Stimulated activated CD8-positive, alpha-beta memory T cell treated with anti-CD3 and anti-CD28 coated beads, Interleukin-12 subunit alpha, Interleukin-12 subunit beta, amount 100 ng/mL, for 4 hours (primary cell): Measurements from ENCODE around the gene SEMA6D.
"Not testable (repeated sequence)": the region's sequence is repeated elsewhere in the genome, so short reads cannot be mapped to it uniquely, and the experiment has no call there.

ENCODE experiments used
- DNase-seq: peaks from one replicate; pipeline ENCODE4 v3.0.0-alpha.2; 2020; ENCODE audit warnings: low read depth

The SEMA6D gene

DNA sequence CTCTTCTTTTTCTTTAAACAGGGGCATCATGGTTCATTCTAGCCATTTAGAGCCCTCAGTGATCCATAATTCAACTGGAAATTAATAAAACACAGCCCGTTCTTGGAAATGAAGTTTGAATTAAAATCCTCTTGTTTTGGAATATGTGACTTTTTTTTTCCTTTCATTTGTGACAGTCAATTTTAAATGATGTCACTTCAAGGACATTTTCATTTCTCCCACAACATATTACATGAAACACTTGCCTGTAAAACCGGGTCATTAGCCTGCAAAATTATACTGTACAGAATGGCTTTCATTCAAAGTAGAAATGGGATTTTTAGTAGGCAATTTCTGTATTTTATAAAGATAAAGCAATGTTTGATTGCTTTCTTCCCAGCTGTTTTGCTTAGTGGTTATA lies 789 bp upstream of the SEMA6D start:
- no peak for DNase-seq

DNA sequence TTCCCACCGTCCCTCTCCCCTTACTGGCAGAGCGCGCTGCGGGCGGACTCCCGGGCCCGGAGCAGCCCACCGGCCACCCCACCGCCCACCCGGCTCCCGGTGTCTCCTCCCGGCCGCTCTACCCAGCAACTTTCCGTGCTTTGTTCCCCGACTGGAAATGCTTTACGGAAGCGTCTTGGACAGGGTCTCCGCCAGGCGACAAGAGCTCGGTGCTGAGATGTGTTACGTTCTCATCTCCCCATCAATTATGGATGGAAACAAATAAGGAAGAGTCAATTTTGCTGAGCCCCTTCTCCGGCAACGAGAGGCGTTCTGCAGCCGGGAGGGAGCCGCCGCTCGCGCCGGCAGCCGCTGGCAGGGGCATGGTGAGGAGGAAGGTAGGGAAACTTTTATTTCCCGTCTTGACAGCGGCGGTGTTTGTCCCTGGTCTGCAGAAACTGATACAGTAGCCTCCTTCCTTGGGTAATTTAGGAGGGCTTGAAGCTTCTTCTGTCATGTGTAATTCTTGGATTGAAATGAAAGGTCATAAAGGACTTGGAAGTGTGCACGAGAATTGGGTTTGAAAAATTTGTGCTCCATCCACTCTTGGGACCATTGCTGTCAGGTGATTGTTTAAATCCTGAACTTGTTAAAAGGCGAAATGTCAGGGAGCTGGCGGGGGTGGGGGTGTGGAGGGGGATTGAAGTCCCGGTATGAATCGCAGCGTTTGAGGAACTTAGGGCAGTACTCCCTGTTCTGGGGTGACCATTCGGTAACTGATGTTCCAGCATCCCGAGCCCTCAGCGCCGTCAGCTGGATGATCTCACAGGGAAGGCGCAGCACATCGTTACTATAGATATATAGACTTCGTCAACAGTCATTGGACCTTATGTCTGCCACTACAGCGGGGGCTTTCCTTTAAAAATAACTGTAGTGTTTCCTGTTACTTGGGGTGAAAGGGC lies 1.5 kb downstream of the SEMA6D start:
- no peak for DNase-seq

DNA sequence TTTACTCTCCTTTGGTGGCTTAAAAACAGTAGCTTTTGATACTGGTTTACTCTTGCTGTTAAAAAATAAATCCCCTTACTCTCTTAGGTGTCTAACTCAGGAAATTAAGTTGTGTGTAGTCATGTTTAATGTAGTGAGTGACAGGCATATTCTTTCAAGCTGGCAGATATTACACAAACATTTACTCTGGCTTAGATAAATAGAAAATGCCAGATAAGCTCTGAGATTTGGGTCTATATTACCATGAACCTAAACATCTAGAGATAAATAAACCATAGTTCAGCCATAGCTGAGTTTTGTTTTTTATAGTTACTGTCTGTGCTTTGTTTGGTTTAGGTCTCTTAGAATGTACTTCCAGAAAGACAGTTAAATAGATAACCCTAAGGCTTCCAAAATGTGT lies 2.4 kb downstream of the SEMA6D start:
- DNase-seq = no peak

DNA sequence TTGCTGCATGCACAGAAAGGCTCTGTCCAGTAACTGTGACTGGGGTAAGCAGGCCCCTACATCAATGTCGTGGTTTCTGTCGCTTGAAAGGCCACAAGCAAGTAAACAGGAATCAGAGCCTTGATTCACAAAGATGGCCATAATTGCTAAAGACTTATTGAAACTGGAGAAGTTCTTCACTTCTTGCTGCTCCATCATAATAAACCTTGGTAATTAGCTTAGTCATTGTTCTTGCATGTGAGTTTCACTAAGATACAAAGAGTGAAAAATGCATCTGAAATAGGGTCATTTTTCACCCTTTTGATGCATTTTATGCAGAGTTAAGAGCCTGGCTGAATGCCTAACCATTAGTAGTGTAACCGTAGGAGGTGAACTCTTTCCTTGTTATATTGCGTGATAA lies 3.2 kb downstream of the SEMA6D start:
- no peak for DNase-seq

DNA sequence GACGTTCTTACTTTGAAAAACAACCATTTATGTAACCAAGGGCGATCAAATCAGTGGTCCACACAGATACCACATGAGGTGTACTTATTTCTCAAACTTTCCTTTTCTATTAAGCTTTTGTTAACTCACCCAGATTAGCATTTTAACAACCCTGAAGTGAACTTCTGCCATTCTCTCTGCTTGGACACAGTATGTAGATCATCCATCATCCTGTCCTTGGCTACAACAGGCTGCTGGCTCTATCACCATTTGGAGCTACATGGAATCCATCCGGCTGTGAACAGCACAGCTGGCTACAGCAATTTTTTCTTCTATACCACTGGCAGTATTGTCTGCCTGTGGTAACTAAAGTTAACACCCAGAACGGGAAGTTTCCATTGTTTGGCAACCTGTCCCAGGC lies 4.4 kb downstream of the SEMA6D start:
- DNase-seq = no peak

DNA sequence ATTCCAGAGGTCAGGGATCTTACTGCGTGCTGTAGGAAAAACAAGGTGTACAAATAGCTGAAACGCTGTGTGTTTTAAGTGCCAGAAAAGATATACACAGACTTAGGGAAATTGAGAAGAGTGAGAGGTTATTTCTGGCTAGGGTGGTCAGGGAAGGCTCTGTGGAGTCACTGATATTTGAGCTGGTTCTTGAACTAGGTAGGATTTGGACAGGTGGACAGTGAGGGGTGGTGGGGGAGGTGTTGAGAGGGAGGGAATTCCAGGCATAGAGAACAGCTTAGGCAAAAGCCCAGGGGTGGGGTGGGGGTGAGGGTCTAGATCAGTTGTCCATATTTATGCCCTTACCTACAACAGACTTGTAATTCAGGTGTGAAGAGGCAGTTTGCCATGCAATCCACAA lies 7.0 kb downstream of the SEMA6D start:
- DNase-seq = no peak

DNA sequence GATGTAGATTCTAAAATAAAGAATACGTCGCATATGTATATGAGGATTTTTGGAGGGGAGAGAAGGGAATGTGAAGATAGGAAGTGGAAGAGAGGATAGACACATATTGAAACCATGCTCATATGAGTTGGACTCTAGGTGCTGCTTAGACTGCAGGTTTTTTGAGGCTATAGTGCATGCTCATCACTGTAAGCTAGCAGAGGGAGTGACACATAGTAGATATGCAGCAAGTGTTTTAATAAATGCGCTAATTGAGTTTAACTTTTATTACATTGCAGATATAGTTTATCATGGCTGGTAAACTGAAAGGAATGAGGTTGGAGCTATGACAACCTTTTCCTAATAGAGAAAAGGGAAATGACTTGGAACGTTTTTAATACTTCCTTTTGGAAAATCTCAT lies 7.7 kb downstream of the SEMA6D start:
- no peak for DNase-seq

DNA sequence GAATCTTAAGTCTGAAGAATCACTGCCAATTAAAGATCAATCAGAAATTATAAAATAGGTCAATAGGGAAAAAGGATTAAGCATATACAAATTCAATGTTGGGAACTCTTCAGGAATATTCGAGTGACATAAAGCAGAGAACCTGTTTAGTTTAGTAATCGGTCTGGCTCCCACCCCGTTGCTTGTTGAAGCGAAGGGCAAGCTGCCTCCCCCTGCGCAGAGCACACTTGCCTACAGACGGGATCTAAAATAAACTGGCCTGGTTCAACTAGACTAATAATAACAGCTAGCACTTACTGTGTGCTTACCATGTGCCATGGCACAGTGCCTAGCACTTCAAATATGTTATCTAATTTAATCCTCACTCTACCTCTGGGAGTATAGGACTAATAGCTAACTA lies 8.6 kb downstream of the SEMA6D start:
- DNase-seq = no peak

DNA sequence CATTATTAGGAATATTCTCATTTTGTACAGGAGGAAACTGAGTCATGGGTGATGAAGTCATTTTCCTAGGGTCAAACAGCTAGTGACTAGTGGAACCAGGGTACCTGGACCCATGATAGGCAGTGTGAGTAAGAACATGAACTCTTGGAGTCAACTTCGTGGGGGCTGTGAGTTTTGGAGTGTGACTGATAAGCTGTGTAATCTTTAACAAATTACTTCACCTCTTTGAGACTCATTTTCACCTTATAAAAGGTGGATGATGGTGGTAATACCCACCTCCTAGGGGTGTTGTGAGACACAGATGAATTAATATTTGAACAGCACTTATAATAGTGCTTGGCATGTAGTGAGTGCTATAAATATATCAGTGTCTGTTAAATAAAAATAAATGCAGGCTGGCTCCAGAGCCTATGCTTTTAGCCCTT lies 9.1 kb downstream of the SEMA6D start:
- DNase-seq = no peak

DNA sequence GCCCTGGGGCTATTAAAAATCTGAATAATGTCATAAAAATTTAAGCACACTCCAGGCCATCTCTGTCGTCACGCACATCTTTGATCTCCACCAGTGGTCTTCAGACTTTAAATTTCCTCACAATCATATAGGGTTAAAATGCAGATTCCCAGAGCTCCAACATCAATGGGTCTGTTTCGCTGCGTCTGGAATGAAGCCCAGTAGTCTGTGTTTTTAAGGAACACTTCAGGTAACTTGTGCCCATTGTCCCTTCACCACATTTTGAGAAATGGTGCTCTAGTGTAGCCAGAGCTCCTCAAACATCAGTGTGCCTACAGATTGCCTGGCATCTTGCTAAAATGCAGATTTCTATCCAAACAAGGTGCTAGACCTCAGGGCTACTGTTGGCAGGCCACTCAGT lies 9.8 kb downstream of the SEMA6D start:
- DNase-seq = no peak

DNA sequence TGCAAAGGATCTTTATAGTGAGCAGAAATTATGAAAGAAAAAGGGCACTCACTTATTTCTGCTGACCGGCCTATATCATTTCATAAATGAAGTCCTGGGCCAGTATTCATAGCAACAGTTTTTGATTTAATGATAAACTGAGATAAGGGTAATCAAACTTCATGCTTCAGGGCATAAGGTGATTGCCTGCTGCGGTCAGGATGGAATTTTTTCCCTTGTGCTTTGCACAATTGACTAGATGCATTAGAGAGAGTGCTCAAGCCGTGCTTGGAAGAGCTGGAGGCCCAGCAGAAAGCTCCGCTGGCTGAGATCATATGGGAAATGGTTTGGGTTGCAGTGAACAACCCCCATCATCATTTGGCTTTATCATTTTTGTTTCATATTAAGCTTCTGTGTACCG lies 10.4 kb downstream of the SEMA6D start:
- no peak for DNase-seq

DNA sequence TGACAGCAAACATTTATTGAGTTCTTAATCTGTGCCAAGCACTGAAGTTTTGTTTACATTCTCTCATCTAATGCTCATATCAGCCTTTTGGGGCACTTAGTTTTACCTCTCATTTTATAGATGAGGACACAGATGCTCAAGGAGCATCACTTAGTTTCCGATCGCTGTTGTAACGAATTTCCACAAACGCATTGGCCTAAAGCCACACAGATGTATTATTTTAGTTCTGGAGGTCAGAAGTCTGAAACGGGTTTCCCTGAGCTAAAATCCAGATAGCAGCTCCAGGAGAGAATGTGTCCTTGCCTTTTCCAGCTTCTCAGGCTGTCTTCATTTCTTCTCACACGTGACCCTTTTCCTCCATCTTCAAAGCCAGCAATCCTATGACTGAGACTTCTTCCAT lies 11.1 kb downstream of the SEMA6D start:
- DNase-seq = no peak

DNA sequence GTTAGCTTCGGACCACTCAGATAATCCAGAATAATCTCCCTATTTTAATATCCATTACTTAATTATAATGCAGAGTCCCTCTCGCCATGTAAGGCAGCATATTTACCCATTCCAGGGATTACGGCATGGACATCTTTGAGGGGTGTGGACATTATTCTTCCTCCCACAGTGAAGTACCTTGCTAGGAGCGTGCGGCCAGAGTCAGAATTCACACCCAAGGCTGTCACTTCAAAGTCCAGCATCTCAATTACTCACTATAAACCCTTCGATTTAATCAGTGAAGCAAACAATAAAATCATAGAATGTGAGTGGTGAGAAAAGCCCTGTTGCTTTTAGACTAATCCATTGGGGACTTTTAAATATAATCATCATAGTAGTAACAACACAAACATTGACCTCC lies 11.6 kb downstream of the SEMA6D start:
- no peak for DNase-seq

DNA sequence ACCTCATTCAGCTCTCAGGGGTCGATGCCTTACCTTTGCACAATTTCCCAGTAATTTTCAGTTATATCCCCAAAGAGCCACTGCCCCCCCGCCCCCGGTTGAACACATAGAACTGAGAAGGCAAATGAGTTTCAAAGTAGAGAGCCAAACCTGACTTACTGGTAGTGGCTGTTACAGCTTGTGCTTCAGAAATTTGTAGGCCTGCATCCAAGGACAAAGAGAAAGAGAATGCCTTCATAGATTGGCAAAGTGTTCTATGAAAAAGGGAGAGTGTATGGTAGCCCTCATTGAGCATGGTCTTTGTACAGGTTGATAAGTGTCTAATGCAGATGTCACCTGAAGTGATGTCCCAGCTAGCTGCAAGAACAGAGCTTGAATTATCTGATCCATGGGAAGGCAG lies 13.9 kb downstream of the SEMA6D start:
- DNase-seq = no peak

DNA sequence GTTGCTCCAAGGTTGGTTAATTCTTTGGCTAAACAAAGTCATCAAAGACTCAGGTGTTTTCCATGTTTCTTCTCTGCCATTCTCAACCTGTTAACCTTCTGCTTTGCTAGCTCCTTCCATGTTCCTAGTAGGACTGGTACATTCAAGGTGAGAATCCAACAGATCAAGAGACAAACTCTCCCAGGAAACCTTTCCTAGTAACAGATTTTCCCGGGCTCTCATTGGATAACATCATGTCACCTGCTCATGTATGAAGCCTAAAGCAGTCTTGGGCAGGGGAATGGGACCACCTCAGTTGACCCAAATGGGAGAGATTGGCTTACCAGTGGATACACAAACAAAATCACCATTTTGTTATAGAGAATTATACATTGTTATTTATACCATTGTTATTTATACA lies 14.9 kb downstream of the SEMA6D start:
- DNase-seq = no peak

DNA sequence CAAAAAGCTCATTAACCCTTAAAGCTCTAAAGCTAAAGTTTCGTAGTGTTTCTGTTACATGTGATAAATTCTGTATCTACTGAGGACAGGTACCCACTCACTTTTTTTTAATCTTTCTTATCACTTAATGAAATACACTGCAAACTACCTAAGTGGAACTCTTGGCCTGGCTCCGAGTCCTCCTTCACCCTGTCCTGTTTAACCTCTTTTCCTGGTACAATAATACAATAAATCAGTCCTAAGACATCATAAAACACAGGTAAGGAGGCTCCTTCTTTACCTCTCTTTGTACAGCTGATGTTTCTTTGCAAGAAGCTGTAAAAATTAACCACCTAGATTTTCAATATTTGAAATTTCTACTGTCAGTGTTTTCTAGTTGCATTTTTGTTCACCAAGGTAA lies 15.8 kb downstream of the SEMA6D start:
- DNase-seq = no peak

DNA sequence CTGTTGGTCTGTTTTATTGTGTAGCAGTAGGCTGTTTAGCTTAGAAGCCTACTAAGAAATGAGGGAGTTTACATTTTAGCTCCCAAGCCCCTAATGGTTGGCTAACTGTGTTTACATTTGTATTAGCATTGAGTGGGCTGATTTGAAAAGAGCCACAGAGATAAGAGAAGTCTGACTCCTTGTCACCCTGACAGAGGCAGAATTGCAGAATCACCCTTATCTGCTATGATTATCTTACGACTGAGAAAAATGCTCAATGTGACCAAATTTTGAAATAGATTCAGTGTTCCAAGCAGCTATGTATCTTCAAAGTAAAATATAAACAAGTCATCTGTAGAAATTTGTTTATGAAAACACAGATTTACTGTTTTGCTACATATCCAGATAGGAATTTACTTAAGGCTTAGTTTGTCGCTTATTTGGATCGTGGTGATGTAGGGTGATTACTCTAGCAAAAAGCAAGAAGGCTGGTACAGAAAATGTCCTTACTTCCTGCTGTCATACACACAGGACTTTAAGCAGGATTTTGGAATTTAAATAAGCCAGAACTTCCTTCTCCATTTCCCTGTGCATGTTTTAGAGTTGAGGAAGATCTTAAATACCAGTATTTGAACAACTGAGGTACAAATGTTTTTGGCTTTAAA lies 19.0 kb downstream of the SEMA6D start:
- no peak for DNase-seq

DNA sequence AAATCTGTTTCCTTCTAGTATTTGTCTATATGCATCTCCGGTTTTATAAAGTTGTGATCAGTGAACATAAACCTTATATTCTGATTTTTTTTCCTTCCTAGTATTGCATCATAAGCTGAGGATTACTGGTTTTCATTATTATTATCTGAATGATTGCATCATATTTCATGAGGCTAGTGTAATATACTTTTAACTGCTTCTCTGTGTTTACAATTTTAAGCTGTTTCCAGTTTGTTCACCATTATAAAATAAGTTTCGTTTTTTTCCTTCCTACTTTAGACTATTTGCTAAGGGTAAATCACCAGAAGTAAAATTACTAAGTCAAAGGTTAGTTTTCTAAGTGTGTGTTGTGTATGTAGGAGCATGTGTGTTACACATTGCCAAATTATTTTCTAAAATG lies 20.2 kb downstream of the SEMA6D start:
- no peak for DNase-seq

DNA sequence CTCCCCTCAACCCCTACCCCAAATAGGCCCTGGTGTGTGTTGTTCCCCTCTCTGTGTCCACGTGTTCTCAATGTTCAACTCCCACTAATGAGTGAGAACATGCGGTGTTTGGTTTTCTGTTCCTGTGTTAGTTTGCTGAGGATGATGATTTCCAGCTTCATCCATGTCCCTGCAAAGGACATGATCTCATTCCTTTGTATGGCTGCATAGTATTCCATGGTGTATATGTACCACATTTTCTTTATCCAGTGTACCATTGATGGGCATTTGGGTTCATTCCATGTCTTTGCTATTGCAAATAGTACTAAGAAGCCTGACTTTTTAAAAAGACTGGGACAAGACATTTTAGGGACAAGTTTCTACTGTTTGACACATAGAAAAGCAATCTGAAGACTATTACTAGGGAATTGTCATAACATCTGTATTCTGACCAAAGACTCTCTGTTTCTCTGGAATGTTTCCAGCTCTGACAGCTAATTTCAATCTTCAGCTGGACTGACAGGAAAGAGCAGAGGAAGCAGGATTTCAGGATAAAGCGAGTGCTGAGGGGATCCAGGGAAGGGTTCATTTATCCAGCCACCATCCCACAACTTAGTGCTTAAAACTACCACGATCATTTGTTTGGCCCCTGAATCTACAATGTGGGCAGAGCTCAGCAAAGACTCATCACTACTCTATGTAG lies 21.0 kb downstream of the SEMA6D start:
- not testable (repeated sequence) for DNase-seq

DNA sequence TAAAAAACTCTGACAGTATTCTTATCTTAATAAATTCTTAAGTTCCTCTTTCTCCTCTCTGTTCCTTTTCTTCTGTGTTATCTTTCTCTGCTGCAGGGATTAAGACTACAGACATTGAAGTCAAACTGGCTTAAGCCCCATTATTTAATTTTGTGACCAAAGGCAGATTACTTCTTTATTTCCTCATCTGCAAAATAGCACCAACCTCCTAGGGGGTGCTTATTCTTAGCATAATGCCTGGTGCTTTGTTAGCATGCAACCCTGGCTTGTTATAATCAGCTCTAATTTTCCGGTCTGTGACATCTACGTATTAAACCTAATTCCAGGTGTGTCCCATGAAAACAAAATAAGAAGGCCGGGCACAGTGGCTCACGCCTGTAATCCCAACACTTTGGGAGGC lies 23.8 kb downstream of the SEMA6D start:
- no peak for DNase-seq

DNA sequence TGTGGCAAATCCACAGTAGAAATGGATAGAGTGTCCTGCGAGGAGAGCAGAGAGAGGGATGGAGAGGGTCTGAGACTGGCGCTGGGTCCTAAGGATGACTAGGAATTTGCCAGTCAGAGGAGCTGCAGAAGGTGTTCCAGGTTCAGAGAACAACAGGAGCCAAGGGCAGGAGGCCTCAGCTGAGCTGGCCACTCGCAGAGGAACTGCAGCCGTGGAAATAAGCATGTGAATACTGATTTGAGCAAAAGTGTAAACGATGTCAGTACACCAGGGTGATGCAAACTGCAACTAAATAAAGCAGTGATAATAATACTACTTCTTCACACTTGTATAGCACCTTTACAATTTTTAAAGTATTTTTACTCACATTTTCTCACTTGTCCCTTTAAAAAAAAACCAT lies 24.6 kb downstream of the SEMA6D start:
- DNase-seq = no peak

DNA sequence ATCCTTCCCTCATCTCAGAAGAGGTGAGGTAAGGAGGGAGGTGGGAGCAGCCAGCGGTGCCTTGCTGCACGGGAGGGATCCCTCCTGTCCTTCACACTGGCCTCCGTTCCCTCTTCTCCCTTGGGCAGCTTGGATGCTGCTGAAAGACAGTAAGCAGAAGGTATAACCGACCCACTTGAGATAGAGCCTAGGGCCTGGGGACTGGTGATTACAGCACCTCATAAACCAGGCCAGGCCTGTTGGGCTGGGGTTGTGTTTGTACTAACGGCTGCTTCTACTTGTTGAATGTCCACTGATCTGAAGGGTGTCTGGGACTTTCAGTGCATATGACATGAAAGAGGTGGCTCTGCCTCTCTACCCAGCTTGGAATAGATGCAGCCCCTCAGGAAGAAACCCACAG lies 25.0 kb downstream of the SEMA6D start:
- no peak for DNase-seq

DNA sequence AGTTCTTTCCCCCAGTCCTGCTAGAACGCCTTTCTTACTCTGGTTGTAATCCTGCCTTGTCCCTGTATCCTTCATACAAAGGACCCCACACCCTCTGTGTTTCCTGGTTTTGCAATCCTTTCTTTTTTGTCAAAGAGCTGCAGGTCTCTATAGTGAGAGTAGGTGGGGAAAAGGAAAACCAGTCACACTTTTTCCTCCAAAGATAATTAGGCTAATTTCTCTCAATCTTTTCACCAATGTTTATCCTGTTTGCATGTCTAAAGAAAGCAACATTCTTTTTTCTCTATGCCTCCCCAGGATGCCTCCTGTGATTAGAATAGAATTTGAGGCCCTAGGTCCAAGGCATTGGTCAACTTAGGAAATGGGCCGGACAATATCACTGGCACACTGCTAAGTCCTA lies 25.4 kb downstream of the SEMA6D start:
- DNase-seq = no peak
